Stimulated activated CD4-positive, alpha-beta T cell treated with anti-CD3 and anti-CD28 coated beads, TNF-alpha, amount 100 ng/mL, for 1 hour (primary cell): ENCODE results near the gene CNTNAP4.

Experiments
- DNase-seq, 3 donors: peaks; one replicate each; pipeline ENCODE4 v3.0.0-alpha.2; 2020; ENCODE audit warnings: low read depth in 3 of 3, low spot score in 1 of 3

The CNTNAP4 gene

DNA sequence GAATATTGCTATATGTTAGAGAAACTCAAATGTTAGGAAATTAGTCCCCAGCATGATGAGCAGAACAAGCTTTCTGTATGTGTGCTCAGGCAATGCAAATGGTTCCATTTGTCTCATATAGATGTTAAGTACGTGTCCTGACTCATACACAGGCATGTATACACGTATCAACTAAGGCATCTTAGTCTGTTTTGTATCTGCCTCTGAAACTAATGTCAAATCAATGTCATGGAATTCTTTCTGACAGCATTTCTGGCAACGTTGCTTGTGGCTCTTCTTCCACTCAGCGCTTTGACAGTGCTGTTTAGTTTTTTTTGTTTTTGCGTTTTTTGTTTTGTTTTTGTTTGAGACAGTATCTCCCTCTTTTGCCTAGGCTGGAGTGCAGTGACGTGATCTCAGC is 111.9 kb downstream of the CNTNAP4 start:
- DNase-seq = no peak

DNA sequence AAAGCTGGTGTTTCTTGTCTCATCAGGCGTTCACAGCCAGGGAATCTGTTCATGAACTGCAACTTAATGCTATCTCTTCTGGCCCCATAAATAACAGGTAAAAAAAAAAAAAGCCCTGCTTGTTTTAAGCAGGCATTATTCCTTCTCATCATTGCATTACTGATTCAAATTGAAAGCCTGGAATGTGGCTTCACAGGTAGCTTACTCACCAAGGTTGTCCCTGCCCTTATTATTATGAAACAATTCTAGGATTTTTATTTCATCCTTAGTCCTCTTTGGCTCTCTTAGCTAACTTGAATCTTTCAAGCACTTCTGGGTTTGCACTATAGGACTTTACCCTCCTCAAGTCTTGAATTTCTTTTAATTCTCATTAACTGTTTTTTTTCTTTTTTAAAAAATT is 113.3 kb downstream of the CNTNAP4 start:
- DNase-seq = no peak

DNA sequence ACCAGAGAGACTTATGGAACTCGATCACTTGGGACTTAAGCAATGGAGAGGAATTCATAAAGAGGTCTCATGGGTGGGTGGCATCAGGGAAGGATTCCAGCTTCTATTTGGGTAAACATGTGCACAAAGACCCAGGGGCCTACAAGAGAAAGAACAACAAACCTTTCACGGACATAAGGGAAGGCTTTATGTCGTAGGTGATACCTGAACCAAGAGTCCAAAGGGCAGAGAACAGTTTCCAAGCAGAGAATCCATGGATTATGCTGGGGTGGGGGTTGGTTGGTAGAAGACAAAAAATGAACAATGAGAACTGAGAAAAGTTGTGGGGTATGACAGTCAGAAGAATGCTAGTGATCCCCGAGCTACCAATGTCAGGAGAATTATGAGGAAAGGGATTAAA is 119.8 kb downstream of the CNTNAP4 start:
- no peak for DNase-seq

DNA sequence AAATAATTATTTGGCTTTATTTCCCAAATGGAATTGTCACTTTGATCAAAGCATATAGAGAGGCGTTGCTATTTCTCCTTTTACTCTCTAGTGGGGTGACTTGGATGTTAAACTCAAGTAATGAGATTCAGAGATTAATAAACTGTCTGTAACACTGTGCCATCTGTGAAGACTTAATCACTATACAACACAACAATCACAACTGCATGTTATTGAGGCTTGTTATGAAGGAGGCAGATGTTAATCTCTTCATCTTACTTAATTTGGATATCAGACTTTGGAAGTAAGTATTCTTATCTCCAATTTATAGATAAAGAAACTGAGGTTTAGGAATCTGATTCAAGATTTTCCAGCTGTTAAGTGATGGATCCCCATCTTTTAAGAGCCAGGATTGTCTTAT is 132.5 kb downstream of the CNTNAP4 start:
- DNase-seq = no peak

DNA sequence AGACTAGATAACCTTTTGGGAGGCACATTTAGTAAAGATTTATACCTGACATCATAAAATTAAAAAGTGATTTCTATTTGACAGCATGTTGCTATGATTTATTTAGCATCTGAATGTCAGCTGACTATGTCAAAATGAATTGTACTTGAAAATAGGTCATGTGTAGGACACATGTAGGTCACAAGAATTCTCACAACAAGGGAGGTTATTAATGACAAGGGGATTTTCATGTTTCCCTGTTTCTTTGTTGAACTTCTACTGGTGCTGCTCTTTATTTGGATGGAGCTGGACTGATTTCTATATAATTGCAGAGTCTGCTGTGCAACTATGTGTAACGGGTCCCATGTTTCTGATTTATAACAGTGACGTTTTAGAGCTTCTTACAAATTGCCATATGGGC is 144.4 kb downstream of the CNTNAP4 start:
- no peak for DNase-seq

DNA sequence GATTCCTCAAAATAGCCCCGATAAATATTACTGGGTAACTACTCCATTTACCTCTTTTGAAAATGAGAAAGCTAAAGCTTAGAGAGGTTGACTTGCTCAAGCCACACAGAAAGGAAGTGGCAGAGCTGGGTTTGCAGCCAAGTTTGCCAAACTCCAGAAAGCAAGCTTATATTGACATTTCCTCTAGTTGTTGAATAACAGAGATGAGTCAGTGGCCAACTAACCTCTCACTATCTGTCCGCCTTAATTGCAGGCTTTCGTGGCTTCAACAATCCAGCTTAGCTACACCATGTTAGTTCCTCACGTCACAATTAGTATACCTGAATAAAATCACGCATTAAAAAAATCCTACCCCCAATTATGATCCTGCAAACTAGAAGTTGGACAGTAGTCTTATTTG is 151.7 kb downstream of the CNTNAP4 start:
- no peak for DNase-seq

DNA sequence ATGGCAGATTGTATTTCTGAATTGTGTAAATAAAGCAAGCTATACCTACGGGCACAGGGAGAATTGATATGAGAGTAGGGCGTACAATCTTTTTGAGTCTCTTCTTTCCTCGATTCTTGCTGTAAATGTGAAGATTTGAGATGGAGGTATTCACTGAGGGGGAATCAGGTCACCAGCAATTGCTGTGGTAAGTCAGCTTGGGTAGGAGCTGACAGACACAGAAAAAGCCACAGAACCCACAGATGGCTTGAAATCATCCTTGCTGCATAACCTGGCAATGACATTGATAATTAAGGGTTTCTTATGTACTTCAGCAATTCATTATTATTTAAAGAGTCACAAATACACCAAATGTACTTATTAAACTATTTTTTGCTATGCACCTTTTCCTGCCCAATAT is 164.2 kb downstream of the CNTNAP4 start:
- no peak for DNase-seq

DNA sequence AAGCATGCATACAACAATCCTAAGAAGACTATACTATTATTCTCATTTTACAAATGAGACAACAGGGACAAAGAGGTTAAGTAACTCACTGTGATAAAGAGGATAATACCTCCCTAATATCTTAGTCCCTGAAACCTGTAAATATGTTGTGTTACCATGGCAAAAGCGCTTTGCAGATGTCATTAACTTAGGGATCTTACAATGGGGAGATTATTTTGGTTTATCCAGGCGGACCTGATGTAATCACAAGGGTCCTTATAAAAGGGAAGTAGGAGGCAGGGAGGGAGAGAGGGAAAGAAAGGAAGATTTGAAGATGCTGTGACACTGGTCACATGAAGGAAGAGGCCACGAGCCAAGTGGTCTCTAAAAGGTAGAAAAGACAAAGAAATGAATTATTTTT is 164.7 kb downstream of the CNTNAP4 start:
- DNase-seq = no peak

DNA sequence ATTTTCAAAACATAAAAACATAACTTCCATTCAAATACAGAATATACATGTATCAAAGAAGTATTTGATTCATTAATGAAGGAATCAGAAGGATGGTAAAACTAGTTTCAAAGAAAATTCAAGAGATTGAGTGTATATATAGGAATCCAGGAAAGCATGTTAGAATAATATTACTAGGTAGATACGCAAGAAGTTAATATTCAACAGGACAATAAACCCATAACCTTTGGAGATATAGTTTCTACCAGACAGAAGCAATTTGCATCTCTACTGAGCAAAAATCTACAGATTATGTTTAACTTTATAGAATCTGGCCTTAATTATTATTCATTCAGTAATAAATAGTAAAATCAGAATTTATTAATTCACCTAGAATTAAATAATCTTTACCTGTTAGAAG is 166.8 kb downstream of the CNTNAP4 start:
- no peak for DNase-seq

DNA sequence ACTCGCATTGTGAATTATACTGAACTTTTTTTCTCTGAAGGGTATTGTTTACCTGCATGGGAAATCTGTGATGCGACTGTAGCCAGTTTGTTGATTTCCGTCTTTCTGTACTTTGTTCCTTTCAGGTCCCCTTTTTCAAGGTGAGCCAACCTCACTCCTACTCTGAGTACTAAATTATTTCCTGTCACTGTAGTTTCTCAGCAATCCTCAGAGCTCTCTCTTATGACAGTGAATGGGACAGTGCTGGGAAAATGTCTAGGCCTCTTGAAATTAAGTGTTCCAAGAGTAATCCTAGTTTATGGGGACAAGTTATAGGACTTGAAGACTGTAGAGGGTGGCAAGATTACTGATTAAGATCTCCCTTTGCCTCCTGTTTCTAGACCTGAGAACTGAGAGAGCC is 167.6 kb downstream of the CNTNAP4 start:
- no peak for DNase-seq

DNA sequence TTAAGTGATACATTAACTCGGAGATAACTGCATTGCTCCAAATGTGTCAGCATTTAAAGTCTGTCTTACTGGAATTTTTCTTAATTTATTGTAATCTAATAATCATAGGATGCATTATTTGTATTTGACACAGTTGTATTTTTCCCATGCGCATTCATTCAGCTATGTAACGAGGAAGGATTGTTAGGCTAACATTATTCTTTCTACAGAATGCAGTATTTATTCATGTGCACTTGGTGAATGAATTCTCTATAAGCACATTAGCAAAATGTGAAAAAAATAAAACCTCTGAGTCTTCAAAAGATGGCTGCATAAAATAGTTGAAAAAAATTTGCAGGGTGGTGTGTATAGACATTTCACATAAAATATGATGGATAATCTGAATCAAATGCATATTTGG is 168.6 kb downstream of the CNTNAP4 start:
- DNase-seq = no peak

DNA sequence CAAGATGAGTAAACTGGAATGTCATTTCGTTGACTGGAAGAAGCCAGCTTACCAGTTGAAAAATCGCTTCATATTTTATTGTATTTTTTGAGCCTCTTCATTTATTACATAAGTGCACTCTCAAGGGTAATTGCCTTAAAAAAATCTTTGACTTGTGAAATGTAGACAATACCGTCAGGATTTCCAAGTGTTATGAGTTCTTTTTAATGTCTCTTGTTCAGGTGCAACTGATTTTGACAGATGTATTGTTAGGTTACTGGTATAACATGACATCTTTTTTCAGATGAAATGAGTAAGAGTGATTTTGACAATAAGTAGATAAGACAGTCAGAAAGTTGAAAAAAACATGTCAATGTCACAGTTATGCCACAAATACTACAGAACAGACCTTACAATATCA is 169.1 kb downstream of the CNTNAP4 start:
- no peak for DNase-seq

DNA sequence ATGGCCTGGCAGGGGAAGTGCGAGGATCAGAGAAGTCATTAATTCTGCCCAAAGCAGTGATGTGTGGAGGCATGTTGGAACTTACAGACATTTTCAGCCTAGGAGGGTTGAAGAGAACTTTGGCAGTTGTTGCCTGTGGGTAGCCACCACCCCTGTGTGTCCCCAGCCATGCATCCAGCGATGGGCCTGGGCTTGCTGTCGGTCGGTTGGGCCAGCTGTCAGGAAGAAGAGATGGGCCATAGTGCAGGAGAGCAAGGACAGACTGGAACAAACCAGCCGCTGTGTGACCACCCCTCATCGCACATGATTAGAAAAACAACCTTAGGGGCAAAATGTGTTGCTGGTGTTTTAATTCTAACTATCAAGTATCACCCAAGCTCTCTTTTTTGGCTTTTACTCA is 173.7 kb downstream of the CNTNAP4 start:
- no peak for DNase-seq

DNA sequence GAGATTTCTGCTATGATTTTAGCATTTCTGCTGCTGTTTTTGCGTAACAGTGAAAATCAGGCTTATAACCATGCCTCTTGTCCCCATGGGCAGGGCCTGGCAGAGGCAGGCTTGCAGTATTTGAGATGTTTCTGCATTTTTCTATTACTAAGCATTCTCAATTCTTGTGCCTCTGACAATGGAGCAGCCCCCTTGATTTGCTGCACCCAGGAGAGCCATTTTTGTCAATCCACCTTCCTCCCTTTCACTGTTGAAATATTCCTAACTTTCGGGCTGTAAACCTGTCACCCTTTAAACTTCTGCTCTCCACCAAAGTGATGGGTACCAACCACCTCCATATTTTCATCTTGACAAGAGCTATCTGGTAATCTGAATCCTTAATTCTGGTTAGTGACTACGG is 178.1 kb downstream of the CNTNAP4 start:
- DNase-seq = no peak

DNA sequence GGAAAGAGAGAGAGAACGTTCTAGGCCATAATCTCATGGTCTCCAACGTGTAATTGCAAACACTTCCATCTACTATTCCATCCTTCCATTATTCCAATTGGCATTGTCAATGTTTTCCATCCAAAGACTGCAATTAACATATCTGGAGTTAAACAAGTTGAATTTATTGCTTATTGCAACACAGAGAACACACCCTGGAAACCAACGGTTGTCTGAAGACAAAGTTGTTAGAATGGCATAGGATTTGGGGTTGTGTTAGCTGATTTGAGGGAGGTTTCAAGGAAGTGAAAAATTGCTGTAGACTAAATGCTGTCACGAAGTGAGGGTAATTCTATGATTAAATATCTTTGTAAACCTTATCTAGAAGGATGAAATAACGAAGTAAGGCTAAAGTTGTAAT is 178.8 kb downstream of the CNTNAP4 start:
- DNase-seq = no peak

DNA sequence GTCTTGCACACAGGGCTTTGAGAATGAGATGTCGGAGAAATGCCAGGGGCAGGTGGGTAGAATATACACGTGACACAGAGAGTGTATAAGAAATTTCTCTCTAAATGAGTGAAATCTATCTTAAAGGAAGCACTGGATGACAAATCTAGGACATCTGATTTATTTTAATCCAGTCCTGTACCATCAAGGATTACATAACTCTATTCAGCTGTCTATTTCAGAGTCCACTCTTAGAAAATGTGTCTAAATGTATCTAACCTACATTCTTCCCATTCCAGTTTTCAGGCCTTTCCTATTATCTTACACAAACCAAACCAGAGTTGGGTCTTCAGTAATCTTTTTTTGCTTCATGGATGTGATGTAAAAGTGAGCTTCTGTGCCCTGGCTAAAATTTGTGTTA is 181.9 kb downstream of the CNTNAP4 start:
- no peak for DNase-seq

DNA sequence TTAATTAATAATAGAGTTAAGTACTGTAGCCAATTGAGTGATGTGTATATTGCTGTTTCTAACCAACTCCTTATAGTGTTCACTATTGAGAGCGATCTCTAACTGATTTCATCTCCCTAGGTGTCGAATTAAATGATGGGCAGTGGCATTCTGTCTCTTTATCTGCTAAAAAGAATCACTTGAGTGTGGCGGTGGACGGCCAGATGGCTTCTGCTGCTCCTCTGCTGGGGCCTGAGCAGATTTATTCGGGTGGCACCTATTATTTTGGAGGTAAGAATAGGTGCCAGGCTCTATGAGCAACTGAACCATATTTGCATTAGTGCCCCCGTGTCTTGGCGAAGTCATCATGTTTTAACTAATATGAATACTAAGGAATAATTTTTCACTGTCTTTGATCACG is 184.6 kb downstream of the CNTNAP4 start:
- DNase-seq = no peak

DNA sequence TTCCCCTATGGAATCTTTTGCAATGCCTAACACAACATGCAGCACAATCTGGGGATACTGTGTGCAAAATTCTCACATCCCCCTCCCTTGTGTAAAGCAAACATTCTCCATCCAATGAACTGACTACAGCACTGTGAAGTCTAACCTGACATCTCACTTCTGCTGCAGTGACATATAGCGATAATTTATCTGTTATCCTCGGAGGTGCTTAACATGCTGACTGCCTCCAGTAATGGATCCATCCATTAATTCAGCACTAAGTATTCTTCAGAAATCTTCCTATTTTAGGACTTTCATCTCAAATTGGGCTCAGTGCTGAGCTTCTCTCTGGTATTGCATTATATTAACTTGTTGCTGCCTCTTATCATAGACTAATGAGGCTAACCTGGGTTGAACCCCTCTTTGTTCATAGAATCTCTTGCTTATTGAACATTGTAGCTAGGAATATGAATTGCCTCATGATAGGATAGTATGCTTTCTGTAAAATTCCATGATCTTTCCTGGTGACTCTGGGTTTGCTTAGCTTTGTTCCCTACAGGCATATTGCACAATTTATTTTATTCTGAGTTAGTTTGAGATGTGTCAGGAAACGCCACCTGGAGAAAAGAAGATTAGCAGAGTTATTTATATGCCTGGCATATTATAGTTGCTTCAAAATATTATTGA is 187.9 kb downstream of the CNTNAP4 start:
- DNase-seq = no peak

DNA sequence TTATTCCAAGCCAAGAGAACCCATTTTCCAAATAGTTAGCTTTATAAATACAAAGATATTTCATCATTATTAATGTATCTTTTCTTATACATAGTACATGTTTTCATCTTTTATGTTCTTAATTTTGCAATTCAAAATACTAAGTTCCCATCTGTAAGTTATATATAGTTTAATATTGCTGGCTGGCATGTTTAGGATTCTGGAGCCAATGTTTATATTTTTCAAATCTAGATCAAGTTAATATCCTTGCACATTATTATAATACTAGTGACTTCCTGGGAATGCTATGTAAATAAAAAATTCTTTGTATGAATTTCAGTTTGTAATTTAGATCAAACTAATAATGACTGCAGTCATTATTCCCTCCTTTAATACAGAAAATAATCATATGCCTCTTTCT is 189.7 kb downstream of the CNTNAP4 start:
- DNase-seq = no peak

DNA sequence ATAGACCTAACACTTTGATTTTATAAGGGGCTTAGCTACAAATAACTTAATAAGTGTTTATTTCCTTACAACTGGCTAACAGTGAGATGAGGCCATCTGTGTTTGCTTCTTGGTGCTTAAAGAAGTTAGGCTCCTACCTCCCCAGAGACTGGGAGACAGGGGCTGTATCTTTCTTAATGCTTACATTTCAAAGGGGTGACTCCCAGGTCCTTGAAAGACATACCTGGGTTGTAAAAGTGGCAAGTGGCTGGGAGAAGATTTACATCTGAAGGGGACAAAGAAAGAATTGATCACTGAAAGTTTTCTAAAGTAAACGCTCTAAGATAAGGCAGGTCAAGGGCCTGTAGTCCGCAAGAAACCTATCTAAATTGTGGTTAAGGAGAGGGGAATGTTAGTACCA is 196.8 kb downstream of the CNTNAP4 start:
- no peak for DNase-seq

DNA sequence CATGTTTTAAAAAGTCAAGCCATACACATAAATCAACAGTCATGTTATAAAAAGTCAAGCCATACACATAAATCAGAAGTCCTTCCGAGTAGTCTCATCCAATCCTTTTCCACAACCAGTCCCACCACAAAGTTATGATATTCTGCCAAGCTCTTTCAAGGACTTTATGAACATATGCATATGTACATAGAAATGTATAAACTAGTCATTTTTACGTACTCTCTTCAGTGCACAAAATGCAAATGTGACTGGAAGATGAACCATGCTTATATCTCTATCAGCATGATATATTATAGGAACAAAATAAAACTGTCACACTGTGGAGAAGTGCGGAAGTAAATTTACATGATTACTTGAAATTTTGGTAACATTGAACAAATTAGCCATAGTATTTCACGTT is 200.9 kb downstream of the CNTNAP4 start:
- DNase-seq = no peak

DNA sequence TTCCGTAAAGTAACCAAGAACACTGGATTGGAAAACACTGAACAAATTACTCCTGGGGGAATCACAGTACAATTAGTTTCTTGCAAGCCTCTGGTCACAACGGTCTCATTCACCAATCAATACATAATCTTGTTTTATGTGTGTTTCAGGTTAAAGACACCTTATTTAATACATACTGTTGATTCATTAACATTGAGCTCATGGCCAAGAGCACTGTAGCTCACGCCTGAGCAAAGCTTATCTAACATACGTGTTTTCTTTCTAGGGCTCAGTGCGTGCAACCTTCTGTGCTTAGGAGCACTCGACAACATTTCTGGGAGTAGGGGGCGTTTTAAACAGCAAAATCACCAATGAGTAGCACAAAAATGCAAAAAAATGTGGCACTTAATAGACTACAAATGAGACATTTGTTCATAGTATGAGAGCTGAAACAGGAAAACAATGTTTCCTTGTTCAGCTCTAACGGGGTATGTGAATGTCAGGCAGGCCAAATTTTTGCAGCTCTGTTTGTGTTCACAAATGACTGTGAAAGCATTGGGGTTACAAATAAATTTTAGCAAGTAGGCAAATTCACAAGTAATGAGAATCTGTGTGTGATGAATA is 206.2 kb downstream of the CNTNAP4 start:
- DNase-seq = no peak

DNA sequence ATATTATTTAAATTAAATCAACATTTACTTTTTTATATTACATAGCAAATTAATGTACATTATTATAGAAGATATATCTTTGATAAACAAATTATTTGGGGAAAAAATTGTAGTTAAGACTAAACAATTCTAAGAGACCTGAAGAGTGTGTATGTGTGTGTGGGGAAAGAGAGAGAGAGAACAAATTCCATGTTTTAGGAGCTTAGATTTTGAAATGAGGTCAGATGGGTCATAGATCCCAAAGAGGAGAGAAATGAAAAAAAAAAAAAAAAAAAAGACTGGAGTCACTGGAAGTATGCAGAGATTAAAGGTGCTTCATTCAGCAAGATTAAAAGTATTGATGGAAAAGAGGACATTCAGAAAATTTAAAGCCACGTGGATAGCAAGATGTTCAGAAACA is 206.8 kb downstream of the CNTNAP4 start:
- no peak for DNase-seq
